Adrenal gland (tissue), 5 donors: ENCODE data around the gene LRCH1.

Experiments
- POLR2A ChIP-seq, 2 donors: fragments of 450-650 bp; IDR thresholded peaks; one replicate each; pipeline ENCODE4 v1.6.1; 2017; ENCODE audit warnings: antibody characterized with exemption in 2 of 2, mild to moderate bottlenecking in 2 of 2, moderate library complexity in 1 of 2
- TF ChIP-seq, protein P1 (sequence below), 6 experiments: fragments of 450-650 bp in 4 of 6; fragments of 200-600 bp in 2 of 6; sonication (generic) in 1 of 6; IDR thresholded peaks; 1 replicate in 5 of 6; 2 replicates in 1 of 6; pipeline versions ENCODE4 v1.5.1 to v1.8.0; 2016 to 2021; ENCODE audit warnings: antibody characterized with exemption in 6 of 6, mild to moderate bottlenecking in 2 of 6, moderate library complexity in 1 of 6
- donor health status: DM: no; HTN: no; CAD: no.

DNA sequence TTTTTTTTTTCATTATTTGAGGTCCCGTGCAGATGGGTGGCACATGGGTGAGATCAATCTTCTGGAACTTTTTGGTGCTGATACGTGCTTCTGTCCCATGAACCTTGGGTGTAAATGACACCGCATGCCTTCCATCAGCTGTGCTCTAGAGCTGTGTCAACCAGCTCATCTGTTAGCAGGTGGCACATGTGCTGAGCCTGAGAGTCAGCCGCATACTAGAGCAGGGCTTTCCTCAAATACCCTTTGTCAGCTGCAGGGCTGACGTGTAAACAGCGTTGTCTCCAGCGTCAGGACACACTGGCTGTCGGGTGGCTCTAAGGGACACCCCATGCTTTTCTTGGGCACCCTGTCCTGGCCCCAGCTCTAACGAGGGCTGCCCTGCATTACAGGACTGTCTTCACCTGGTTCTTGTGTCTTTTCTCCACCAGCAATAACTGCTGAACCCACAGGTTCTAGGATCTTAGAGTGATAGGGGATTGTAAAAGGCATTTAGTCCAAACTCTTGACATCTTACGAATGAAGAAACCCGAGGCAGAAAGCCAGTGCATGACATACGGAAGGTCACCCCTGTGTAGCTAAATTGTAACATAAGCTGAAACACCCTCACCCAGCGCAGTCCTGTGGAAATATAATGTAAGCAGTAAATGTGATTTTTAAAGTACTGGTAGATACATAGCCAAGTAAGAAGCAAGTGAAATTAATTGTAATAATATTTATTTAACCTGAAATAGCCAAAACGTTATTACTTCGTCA lies 119.5 kb downstream of the LRCH1 start:
- TF ChIP-seq, protein P1, sequence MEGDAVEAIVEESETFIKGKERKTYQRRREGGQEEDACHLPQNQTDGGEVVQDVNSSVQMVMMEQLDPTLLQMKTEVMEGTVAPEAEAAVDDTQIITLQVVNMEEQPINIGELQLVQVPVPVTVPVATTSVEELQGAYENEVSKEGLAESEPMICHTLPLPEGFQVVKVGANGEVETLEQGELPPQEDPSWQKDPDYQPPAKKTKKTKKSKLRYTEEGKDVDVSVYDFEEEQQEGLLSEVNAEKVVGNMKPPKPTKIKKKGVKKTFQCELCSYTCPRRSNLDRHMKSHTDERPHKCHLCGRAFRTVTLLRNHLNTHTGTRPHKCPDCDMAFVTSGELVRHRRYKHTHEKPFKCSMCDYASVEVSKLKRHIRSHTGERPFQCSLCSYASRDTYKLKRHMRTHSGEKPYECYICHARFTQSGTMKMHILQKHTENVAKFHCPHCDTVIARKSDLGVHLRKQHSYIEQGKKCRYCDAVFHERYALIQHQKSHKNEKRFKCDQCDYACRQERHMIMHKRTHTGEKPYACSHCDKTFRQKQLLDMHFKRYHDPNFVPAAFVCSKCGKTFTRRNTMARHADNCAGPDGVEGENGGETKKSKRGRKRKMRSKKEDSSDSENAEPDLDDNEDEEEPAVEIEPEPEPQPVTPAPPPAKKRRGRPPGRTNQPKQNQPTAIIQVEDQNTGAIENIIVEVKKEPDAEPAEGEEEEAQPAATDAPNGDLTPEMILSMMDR (IDR thresholded peaks at IDR 0.05): no peak
- no peak for TF ChIP-seq POLR2A (IDR thresholded peaks at IDR 0.05)
